K562 (cell line): ENCODE results near the gene HADHB. TPM values are rescaled to one million over a fixed set of nuclear protein-coding genes. Genes with fewer than 3 reads are reported as not detected.
A peak's percentile ranks its signal among the peaks of the same experiment; 100 is the strongest.

Experiments used
- ASH1L ChIP-seq: fragments of 450-650 bp; IDR thresholded peaks from 2 replicates; pipeline ENCODE4 v1.6.1; 2018; ENCODE audit warnings: borderline replicate concordance, mild to moderate bottlenecking, low read depth; ENCODE audit not compliant: partially characterized antibody
- CHD1 ChIP-seq: fragments of 200-600 bp; sonication (generic); IDR thresholded peaks from one replicate; pipeline ENCODE4 v1.6.1; 2012; ENCODE audit warnings: mild to moderate bottlenecking, moderate library complexity, low read length, inconsistent platforms
- CREB3 ChIP-seq: fragments of 450-650 bp; conservative IDR thresholded peaks from 2 replicates; pipeline ENCODE4 v1.6.1; 2016; ENCODE audit warnings: missing genetic modification characterization, low read depth, mild to moderate bottlenecking, missing compliant biosample characterization, moderate library complexity
- CSDE1 ChIP-seq, 2 experiments: fragments of 450-650 bp; IDR thresholded peaks; 2 replicates each; pipeline ENCODE4 v1.6.1; 2016; ENCODE audit warnings: mild to moderate bottlenecking in 1 of 2
- ELF1 ChIP-seq: fragments of 200-800 bp; sonication (Bioruptor generic); IDR thresholded peaks from 2 replicates; pipeline ENCODE4 v1.6.1; 2016; ENCODE audit warnings: missing genetic modification characterization, missing compliant biosample characterization
- KAT2B ChIP-seq: IDR thresholded peaks from one replicate; pipeline ENCODE4 v1.6.1; 2012; ENCODE audit warnings: low read depth, mild to moderate bottlenecking, control low read depth, inconsistent platforms, low read length, moderate library complexity
- KAT7 ChIP-seq: sonication (generic); formaldehyde crosslinking; IDR thresholded peaks from 2 replicates; pipeline ENCODE4 v1.8.0; 2022; ENCODE audit warnings: missing genetic modification reagents, mild to moderate bottlenecking, borderline replicate concordance
- LEF1 ChIP-seq: fragments of 450-650 bp; IDR thresholded peaks from 2 replicates; pipeline ENCODE4 v1.6.1; 2016; ENCODE audit warnings: mild to moderate bottlenecking
- MBD2 ChIP-seq: sonication (generic); IDR thresholded peaks from 2 replicates; pipeline ENCODE4 v1.6.1; 2016; ENCODE audit warnings: low read depth, borderline replicate concordance
- MCM3 ChIP-seq: fragments of 450-650 bp; IDR thresholded peaks from 2 replicates; pipeline ENCODE4 v1.6.1; 2016
- MTA1 ChIP-seq: fragments of 450-650 bp; IDR thresholded peaks from 2 replicates; pipeline ENCODE4 v1.6.1; 2017; ENCODE audit warnings: borderline replicate concordance
- MYC ChIP-seq, 2 experiments: fragments of 250-450 bp in 1 of 2; sonication (Bioruptor Pico) in 1 of 2; IDR thresholded peaks; 2 replicates each; pipeline versions ENCODE4 v1.5.1 to v1.6.1; 2012 to 2021; ENCODE audit warnings: low read depth in 2 of 2, borderline replicate concordance in 1 of 2, improper control_type of control experiment in 1 of 2, low read length in 1 of 2, mild to moderate bottlenecking in 1 of 2, moderate library complexity in 1 of 2
- NR1H2 ChIP-seq: sonication (generic); formaldehyde crosslinking; IDR thresholded peaks from 2 replicates; pipeline ENCODE4 v1.4.0; 2020; ENCODE audit warnings: mild to moderate bottlenecking, missing genetic modification reagents
- RBM39 ChIP-seq: fragments of 200-400 bp; formaldehyde crosslinking; optimal IDR thresholded peaks from 2 replicates; pipeline ENCODE3; 2018; ENCODE audit warnings: low read depth, low read length
- TAF1 ChIP-seq: IDR thresholded peaks from 2 replicates; pipeline ENCODE4 v1.6.1; 2011; ENCODE audit warnings: mild to moderate bottlenecking, low read length, moderate library complexity; ENCODE audit not compliant: insufficient read depth, control insufficient read depth, severe bottlenecking; ENCODE audit errors: extremely low read depth
- TEAD1 ChIP-seq, 2 experiments: fragments of 450-650 bp in 1 of 2; sonication (generic) in 1 of 2; formaldehyde crosslinking; IDR thresholded peaks; 2 replicates each; pipeline versions ENCODE4 v1.4.0 to v1.8.0; 2020 to 2022; ENCODE audit warnings: mild to moderate bottlenecking in 2 of 2, missing genetic modification reagents in 1 of 2
- TSC22D4 ChIP-seq: fragments of 450-650 bp; IDR thresholded peaks from 2 replicates; pipeline ENCODE4 v1.6.1; 2016; ENCODE audit warnings: missing genetic modification characterization, missing biosample characterization, control low read depth
- USF1 ChIP-seq: sonication (generic); formaldehyde crosslinking; IDR thresholded peaks from 2 replicates; pipeline ENCODE4 v1.9.0; 2022; ENCODE audit warnings: mild to moderate bottlenecking, missing genetic modification reagents
- ZBED1 ChIP-seq: IDR thresholded peaks from 2 replicates; pipeline ENCODE4 v1.6.1; 2014
- ZBTB26 ChIP-seq: fragments of 450-650 bp; formaldehyde crosslinking; IDR thresholded peaks from 2 replicates; pipeline ENCODE4 v1.4.0; 2022; ENCODE audit warnings: missing genetic modification characterization
- ZKSCAN8 ChIP-seq: fragments of 200-800 bp; sonication (Bioruptor generic); IDR thresholded peaks from 2 replicates; pipeline ENCODE4 v1.6.1; 2016; ENCODE audit warnings: missing genetic modification characterization, missing compliant biosample characterization
- ZNF174 ChIP-seq: fragments of 250-450 bp; sonication (Bioruptor Pico); IDR thresholded peaks from 2 replicates; pipeline ENCODE4 v1.4.0; 2020; ENCODE audit warnings: mild to moderate bottlenecking
- polyA plus RNA-seq, 8 experiments: library from polyadenylated mRNA; depleted of rRNA in 4 of 8; stranded (reverse) in 5 of 8; unstranded in 3 of 8; fragments of >200 nt; fragmentation: Nextera tagmentation in 2 of 8; fragmentation: Illumina TruSeq in 1 of 8; extraction: Ambion mirVana in 2 of 8; extraction: Trizol in 1 of 8; gene quantifications; 2 replicates each; pipeline versions ENCODE4 v1.2.1 to v1.2.3, GENCODE V29; 2011 to 2014; ENCODE audit warnings: inconsistent platforms in 1 of 8, missing spikeins in 1 of 8
- total RNA-seq, 7 experiments: library from RNA; depleted of rRNA in 6 of 7; stranded (reverse); fragments of >200 nt in 6 of 7; fragmentation: Illumina TruSeq in 2 of 7; extraction: Trizol in 2 of 7; gene quantifications; 2 replicates each; pipeline versions ENCODE4 v1.2.1 to v1.2.3, GENCODE V29; 2011 to 2021; ENCODE audit warnings: low replicate concordance in 1 of 7
- TF ChIP-seq, protein P1 (sequence below): fragments of 450-650 bp; IDR thresholded peaks from 2 replicates; pipeline ENCODE4 v1.6.1; 2016; ENCODE audit warnings: mild to moderate bottlenecking

Gene HADHB
- total and polyA plus RNA-seq, 9 of the 15 experiments (the other 6 are each of a cell fraction or from before 2014, with no cell fraction given): 67.3 to 199 (median 100) TPM

DNA sequence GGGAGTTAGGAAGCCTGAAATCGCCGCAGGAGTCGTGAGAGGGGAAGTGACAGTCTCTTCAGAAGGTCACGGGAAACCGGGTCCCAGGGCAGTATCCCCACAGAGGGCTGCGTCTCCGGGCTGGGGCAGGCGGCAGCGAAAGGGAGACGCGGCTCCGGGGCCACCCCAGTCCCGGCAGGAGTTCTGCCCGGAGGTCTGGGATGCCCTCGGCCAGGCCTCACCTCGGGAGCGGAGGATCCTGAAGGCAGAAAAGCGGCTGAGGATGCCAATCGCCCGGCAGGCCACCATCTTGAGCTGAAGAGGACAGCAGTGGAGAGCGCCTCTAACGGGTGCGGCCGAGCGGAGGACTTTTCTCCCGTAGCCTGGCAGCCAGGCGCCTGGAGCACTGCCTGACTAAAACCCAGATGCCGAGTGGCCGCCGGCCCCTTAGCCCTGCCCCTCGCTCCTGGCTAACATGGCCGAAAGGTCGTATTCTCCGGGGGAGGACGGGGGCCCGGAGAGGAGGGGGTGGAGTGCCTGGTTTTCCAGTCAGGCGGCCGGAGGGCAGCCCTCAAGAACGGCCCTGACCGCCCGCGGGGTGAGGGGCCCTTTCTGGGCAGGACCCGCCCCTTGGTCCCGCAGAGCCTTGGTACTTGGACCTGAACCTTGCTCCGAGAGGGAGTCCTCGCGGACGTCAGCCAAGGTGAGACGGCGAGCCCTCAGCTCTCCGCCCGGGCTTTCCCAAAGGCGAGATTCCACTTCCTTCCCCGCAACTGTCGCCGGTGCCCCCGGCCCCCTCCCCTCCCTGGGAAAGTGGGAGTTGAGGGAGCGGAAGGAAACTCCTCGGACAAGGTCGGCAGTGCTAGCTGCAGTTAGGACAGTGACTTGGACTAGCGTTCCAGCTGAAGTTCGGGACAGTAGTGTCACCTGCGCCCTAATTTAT is at the start of gene HADHB, which contains the start of gene HADHA (continued):
- TF ChIP-seq MCM3 (no peak), ZNF174 (CRISPR knock-in tag) (no peak), ZBED1 (no peak; the same call in 1 of the 2 replicates), ELF1 (tag) (0 out of 2 replicates have a peak, but pooled peaks have one; percentile 30), ASH1L (no peak), KAT7 (CRISPR knock-in tag) (peak; percentile 90), RBM39 (peak; percentile 58), TEAD1 (CRISPR knock-in tag; IDR thresholded peaks at IDR 0.05) (peak in 1 of 2 experiments; percentile 77; a peak in 1 of 4 replicates), CSDE1 (IDR thresholded peaks at IDR 0.05) (no peak), USF1 (CRISPR knock-in tag) (peak; percentile 45; the same call in 1 of the 2 replicates), CHD1 (peak; percentile 40), MBD2 (no peak; the same call in 1 of the 2 replicates), TAF1 (peak; percentile 86), TSC22D4 (tag) (no peak), KAT2B (no peak), MYC (IDR thresholded peaks at IDR 0.05; ENCODE audit: low read depth, low read length) (no peak; the same call in 1 of the 2 replicates), MYC (CRISPR knock-in tag; IDR thresholded peaks at IDR 0.05; ENCODE audit: borderline replicate concordance, low read depth) (peak; percentile 67; the same call in 1 of the 2 replicates), NR1H2 (no peak), LEF1 (no peak), MTA1 (peak; percentile 89), ZKSCAN8 (no peak), CREB3 (no peak), ZBTB26 (CRISPR knock-in tag) (no peak)
- TF ChIP-seq, protein P1, sequence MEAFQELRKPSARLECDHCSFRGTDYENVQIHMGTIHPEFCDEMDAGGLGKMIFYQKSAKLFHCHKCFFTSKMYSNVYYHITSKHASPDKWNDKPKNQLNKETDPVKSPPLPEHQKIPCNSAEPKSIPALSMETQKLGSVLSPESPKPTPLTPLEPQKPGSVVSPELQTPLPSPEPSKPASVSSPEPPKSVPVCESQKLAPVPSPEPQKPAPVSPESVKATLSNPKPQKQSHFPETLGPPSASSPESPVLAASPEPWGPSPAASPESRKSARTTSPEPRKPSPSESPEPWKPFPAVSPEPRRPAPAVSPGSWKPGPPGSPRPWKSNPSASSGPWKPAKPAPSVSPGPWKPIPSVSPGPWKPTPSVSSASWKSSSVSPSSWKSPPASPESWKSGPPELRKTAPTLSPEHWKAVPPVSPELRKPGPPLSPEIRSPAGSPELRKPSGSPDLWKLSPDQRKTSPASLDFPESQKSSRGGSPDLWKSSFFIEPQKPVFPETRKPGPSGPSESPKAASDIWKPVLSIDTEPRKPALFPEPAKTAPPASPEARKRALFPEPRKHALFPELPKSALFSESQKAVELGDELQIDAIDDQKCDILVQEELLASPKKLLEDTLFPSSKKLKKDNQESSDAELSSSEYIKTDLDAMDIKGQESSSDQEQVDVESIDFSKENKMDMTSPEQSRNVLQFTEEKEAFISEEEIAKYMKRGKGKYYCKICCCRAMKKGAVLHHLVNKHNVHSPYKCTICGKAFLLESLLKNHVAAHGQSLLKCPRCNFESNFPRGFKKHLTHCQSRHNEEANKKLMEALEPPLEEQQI: peak; percentile 16; the same call in 1 of the 2 replicates
